ENCODE measurements around the gene BCAR1. TPM values are rescaled to one million over a fixed set of nuclear protein-coding genes. Genes with fewer than 3 reads are reported as not detected.
A peak's percentile ranks its signal among the peaks of the same experiment; 100 is the strongest.

The BCAR1 gene
- total RNA-seq, 4 donors from 2014 or later, result 51.1 to 89.9 (median 71.3) TPM

GRCh38 chr16:75248536-75249380, 2.7 kb downstream of the BCAR1 start:
- peak; percentile 61 to 76 for DNase-seq
- intact Hi-C loops (cut with DNase I), result no loop called here
- H3K27ac ChIP-seq, result peak overlapping the region; percentile 72 to 91 (median 90)
- H3K4me1 ChIP-seq, result peaks cover 73 to 87% of the 10 kb centered on the region in 2 donors
- no peaks in the 10 kb centered on the region for H3K27me3 ChIP-seq
- no peak for TF ChIP-seq POLR2A (IDR thresholded peaks at IDR 0.05)
- no peak for TF ChIP-seq CTCF (IDR thresholded peaks at IDR 0.05)
- no peak overlapping the region for H3K4me3 ChIP-seq (replicated peaks in 1 of 3)
- H3K36me3 ChIP-seq, result no peaks in the 10 kb centered on the region
- H3K9me3 ChIP-seq, result no peaks in the 10 kb centered on the region
- 57 to 59% methylated on average over 8 to 16 of the region's 17 CpGs for WGBS, 2 donors

- H3K27ac ChIP-seq, result peak overlapping the region; percentile 85 to 91 (median 91)
- no peaks in the 10 kb centered on the region for H3K9me3 ChIP-seq
- no peak for DNase-seq
- WGBS, 2 donors, result 58 to 86% methylated on average over 10 to 13 of the region's 13 CpGs
- no peaks in the 10 kb centered on the region for H3K36me3 ChIP-seq
- H3K27me3 ChIP-seq, result no peaks in the 10 kb centered on the region
- no peak for TF ChIP-seq CTCF (IDR thresholded peaks at IDR 0.05)
- TF ChIP-seq POLR2A (IDR thresholded peaks at IDR 0.05), result no peak
- H3K4me1 ChIP-seq, result peaks cover 70 to 85% of the 10 kb centered on the region in 2 donors
- intact Hi-C loops (cut with DNase I), result no loop called here
- H3K4me3 ChIP-seq (replicated peaks in 1 of 3), result no peak overlapping the region
Measured at GRCh38 chr16:75248142-75248535, 3.3 kb downstream of the BCAR1 start.

GRCh38 chr16:75247249-75247648, 4.2 kb downstream of the BCAR1 start:
- Histone ChIP-seq H3K27ac (peak overlapping the region in 2 of 3 donors; percentile 85 to 91), H3K36me3 (peaks cover 0 to 2% of the 10 kb centered on the region in 2 donors), H3K27me3 (no peaks in the 10 kb centered on the region), H3K4me3 (replicated peaks in 1 of 3) (no peak overlapping the region), H3K4me1 (peaks cover 61 to 76% of the 10 kb centered on the region in 2 donors), H3K9me3 (no peaks in the 10 kb centered on the region)
- intact Hi-C loops (cut with DNase I), result no loop called here
- WGBS, 2 donors, result 87 to 88% methylated on average over 9 to 11 of the region's 13 CpGs
- no peak for DNase-seq
- TF ChIP-seq CTCF (IDR thresholded peaks at IDR 0.05) (no peak), POLR2A (IDR thresholded peaks at IDR 0.05) (no peak)

- WGBS, 2 donors, result 88 to 96% methylated on average over 4 to 12 of the region's 12 CpGs
- H3K27me3 ChIP-seq, result no peaks in the 10 kb centered on the region
Measured at GRCh38 chr16:75246504-75247205, 4.8 kb downstream of the BCAR1 start.

More at GRCh38 chr16:75246504-75247205, 4.8 kb downstream of the BCAR1 start:
- Histone ChIP-seq H3K27ac (peak overlapping the region; percentile 85 to 93 (median 91)), H3K4me3 (replicated peaks in 1 of 3) (no peak overlapping the region), H3K9me3 (no peaks in the 10 kb centered on the region), H3K4me1 (peaks cover 55 to 70% of the 10 kb centered on the region in 2 donors), H3K36me3 (peaks cover 5 to 8% of the 10 kb centered on the region in 2 donors)
- intact Hi-C loops (cut with DNase I), result no loop called here
- TF ChIP-seq POLR2A (IDR thresholded peaks at IDR 0.05), result no peak
- no peak for TF ChIP-seq CTCF (IDR thresholded peaks at IDR 0.05)
- no peak for DNase-seq
